Karpas-422 (cell line): ENCODE measurements around the gene GLP2R. TPM values are rescaled to one million over a fixed set of nuclear protein-coding genes. Genes with fewer than 3 reads are reported as not detected.

Experiments
- DNase-seq: peaks from one replicate; pipeline ENCODE4 v3.0.0-alpha.2; 2015
- H2AFZ ChIP-seq: fragments of 200-600 bp; sonication (generic); 2 replicates; pipeline ENCODE4 v1.6.1; 2014; ENCODE audit warnings: antibody characterized with exemption, low read length, mixed read lengths
- H3K27ac ChIP-seq: fragments of 200-600 bp; sonication (generic); 2 replicates; pipeline ENCODE4 v1.5.1; 2014; ENCODE audit warnings: mild to moderate bottlenecking, low read length, moderate library complexity
- H3K27me3 ChIP-seq: fragments of 200-600 bp; sonication (generic); 2 replicates; pipeline ENCODE4 v1.6.1; 2014; ENCODE audit warnings: low read length, mixed read lengths
- H3K36me3 ChIP-seq: fragments of 200-600 bp; sonication (generic); 2 replicates; pipeline ENCODE4 v1.6.1; 2014; ENCODE audit warnings: low read length, mixed read lengths; ENCODE audit not compliant: insufficient read depth
- H3K4me1 ChIP-seq: fragments of 200-600 bp; sonication (generic); 2 replicates; pipeline ENCODE4 v1.6.1; 2014; ENCODE audit warnings: mild to moderate bottlenecking, low read length, mixed read lengths
- H3K4me2 ChIP-seq: fragments of 200-600 bp; sonication (generic); 2 replicates; pipeline ENCODE4 v1.6.1; 2014; ENCODE audit warnings: low read length, low read depth, mild to moderate bottlenecking; ENCODE audit not compliant: poor library complexity, severe bottlenecking
- H3K4me3 ChIP-seq: fragments of 200-600 bp; sonication (generic); 2 replicates; pipeline ENCODE4 v1.5.1; 2014; ENCODE audit warnings: mild to moderate bottlenecking, antibody characterized with exemption, low read length, mixed read lengths
- H3K79me2 ChIP-seq: fragments of 200-600 bp; sonication (generic); 2 replicates; pipeline ENCODE4 v1.6.1; 2014; ENCODE audit warnings: mild to moderate bottlenecking, low read length, mixed read lengths
- H3K9ac ChIP-seq: fragments of 200-600 bp; sonication (generic); 2 replicates; pipeline ENCODE4 v1.6.0; 2014; ENCODE audit warnings: low read length
- H3K9me2 ChIP-seq: fragments of 200-600 bp; sonication (generic), shearing (Covaris generic); replicated peaks from 2 replicates; pipeline ENCODE4 v1.6.0; 2014; ENCODE audit warnings: mild to moderate bottlenecking, low read length, moderate library complexity; ENCODE audit not compliant: insufficient read depth
- H3K9me3 ChIP-seq: fragments of 300-700, 200-600 bp; sonication (generic); 2 replicates; pipeline ENCODE4 v1.6.1; 2014; ENCODE audit warnings: low read length, mixed read lengths
- H4K20me1 ChIP-seq: fragments of 200-600 bp; sonication (generic); 2 replicates; pipeline ENCODE4 v1.6.1; 2014; ENCODE audit warnings: mild to moderate bottlenecking, antibody characterized with exemption, low read length, low read depth; ENCODE audit not compliant: insufficient read depth
- total RNA-seq: library from RNA; depleted of rRNA; stranded (reverse); fragments of >200 nt; shearing (Covaris generic); gene quantifications from 2 replicates; pipeline ENCODE4 v1.2.3, GENCODE V29; 2014; ENCODE audit warnings: low replicate concordance

The GLP2R gene
- total RNA-seq, 1 experiment from 2014 or later, result not detected

- no peaks in the 10 kb centered on the region for H3K4me1 ChIP-seq
- H3K9me2 ChIP-seq, result no peaks in the 10 kb centered on the region
- H3K9ac ChIP-seq, result no peak within 1 kb of the TSS
- no peaks in the 10 kb centered on the region for H3K36me3 ChIP-seq
- no peak within 1 kb of the TSS for H2AFZ ChIP-seq
- no peaks in the 10 kb centered on the region for H3K79me2 ChIP-seq
- H3K27ac ChIP-seq, result no peak within 1 kb of the TSS
- H4K20me1 ChIP-seq, result no peaks in the 10 kb centered on the region
- H3K4me2 ChIP-seq, result no peak within 1 kb of the TSS
- no peak within 1 kb of the TSS for H3K4me3 ChIP-seq
- no peak for DNase-seq
- no peaks in the 10 kb centered on the region for H3K9me3 ChIP-seq
- H3K27me3 ChIP-seq, result no peaks in the 10 kb centered on the region
Observed at GRCh38 chr17:9790889-9791876, 34.5 kb upstream of the GLP2R start, which contains the start of gene DHRS7C. DHRS7C (minus strand) TSS chr17:9791592; CDS start chr17:9791284, 308 bp downstream.

- no peak overlapping the region for H3K9ac ChIP-seq
- H3K4me1 ChIP-seq, result no peaks in the 10 kb centered on the region
- H3K9me2 ChIP-seq, result no peaks in the 10 kb centered on the region
- H3K4me3 ChIP-seq, result no peak overlapping the region
- no peak for DNase-seq
- no peak overlapping the region for H2AFZ ChIP-seq
- no peaks in the 10 kb centered on the region for H3K27me3 ChIP-seq
- no peaks in the 10 kb centered on the region for H3K79me2 ChIP-seq
- no peak overlapping the region for H3K27ac ChIP-seq
- no peaks in the 10 kb centered on the region for H4K20me1 ChIP-seq
- H3K36me3 ChIP-seq, result no peaks in the 10 kb centered on the region
- no peaks in the 10 kb centered on the region for H3K9me3 ChIP-seq
- H3K4me2 ChIP-seq, result no peak overlapping the region
Observed at GRCh38 chr17:9792181-9792840, 33.4 kb upstream of the GLP2R start.

DNA sequence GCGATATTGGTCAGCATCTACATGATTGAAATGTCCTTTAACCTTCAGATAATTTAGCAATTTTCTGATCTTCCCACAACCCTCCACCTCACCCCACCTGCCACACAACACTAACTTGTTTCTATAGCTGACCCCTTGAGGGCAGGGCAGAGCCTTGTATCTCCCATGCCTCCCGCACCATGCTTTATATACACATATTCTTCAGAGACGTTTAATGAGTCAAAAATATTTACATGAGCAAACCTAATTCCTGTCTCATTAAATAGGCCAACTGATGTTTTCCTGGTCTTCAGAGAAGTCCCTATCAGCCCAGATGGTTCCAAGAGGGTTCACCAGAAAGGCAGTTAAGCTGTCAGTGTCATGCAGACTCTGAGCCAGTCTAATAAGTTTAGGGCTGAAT, 27.7 kb upstream of the GLP2R start:
- no peaks in the 10 kb centered on the region for H3K79me2 ChIP-seq
- H4K20me1 ChIP-seq, result no peaks in the 10 kb centered on the region
- H3K4me3 ChIP-seq, result no peak overlapping the region
- H2AFZ ChIP-seq, result no peak overlapping the region
- DNase-seq, result no peak
- no peak overlapping the region for H3K9ac ChIP-seq
- H3K9me2 ChIP-seq, result no peaks in the 10 kb centered on the region
- H3K27ac ChIP-seq, result no peak overlapping the region
- no peaks in the 10 kb centered on the region for H3K4me1 ChIP-seq
- H3K4me2 ChIP-seq, result no peak overlapping the region
- H3K9me3 ChIP-seq, result no peaks in the 10 kb centered on the region
- no peaks in the 10 kb centered on the region for H3K27me3 ChIP-seq
- H3K36me3 ChIP-seq, result no peaks in the 10 kb centered on the region

DNA sequence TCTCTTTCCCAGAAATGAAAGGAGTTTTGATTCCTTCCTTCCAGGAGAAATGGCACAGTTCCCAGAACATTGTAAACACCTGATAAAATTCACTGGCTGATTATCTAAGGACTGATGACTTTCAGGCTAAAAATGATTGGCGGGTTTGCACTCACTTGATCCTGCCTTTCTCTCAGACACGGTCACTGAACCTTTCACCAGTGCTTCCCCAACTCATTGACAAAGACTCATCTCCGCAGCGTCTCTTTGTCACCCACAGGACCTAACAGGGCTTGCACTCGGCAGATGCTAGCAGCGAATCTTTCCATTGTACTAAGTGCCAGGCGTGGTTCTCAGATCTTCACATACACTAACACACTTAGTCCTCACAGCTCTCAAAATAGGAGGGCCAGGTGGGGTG, 27.0 kb upstream of the GLP2R start:
- no peaks in the 10 kb centered on the region for H3K9me2 ChIP-seq
- no peak for DNase-seq
- H3K9ac ChIP-seq, result no peak overlapping the region
- no peak overlapping the region for H3K4me3 ChIP-seq
- H3K79me2 ChIP-seq, result no peaks in the 10 kb centered on the region
- H3K4me2 ChIP-seq, result no peak overlapping the region
- H4K20me1 ChIP-seq, result no peaks in the 10 kb centered on the region
- no peaks in the 10 kb centered on the region for H3K9me3 ChIP-seq
- no peaks in the 10 kb centered on the region for H3K36me3 ChIP-seq
- H3K4me1 ChIP-seq, result no peaks in the 10 kb centered on the region
- H2AFZ ChIP-seq, result no peak overlapping the region
- no peaks in the 10 kb centered on the region for H3K27me3 ChIP-seq
- H3K27ac ChIP-seq, result no peak overlapping the region

GRCh38 chr17:9801505-9801904, 24.2 kb upstream of the GLP2R start:
- Histone ChIP-seq H3K4me3 (no peak overlapping the region), H3K36me3 (no peaks in the 10 kb centered on the region), H4K20me1 (no peaks in the 10 kb centered on the region), H2AFZ (no peak overlapping the region), H3K9me2 (no peaks in the 10 kb centered on the region), H3K79me2 (no peaks in the 10 kb centered on the region), H3K4me2 (no peak overlapping the region), H3K9ac (no peak overlapping the region), H3K27me3 (no peaks in the 10 kb centered on the region), H3K4me1 (no peaks in the 10 kb centered on the region), H3K9me3 (no peaks in the 10 kb centered on the region), H3K27ac (no peak overlapping the region)
- no peak for DNase-seq

DNA sequence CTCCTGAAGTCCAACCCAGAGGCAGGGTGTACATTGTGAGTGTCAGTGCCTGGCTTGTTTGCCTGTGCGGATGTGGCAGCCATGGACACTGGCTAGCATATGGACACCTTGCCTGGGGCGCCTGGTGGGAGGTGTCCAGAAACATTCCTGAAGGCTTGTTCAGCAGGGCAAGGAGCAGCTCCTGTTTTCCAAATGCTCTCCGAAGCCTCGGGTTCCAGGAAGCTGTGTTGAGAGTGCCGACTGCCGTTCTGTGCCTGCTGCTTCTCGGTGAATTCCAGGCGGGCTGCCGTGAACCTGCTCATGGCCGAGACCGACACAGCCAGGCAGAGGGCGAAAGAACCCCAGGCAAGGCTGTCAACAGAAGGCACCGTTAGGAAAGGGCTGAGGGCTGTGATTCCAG, 23.4 kb upstream of the GLP2R start:
- Histone ChIP-seq H4K20me1 (no peaks in the 10 kb centered on the region), H3K4me3 (no peak overlapping the region), H3K79me2 (no peaks in the 10 kb centered on the region)

DNA sequence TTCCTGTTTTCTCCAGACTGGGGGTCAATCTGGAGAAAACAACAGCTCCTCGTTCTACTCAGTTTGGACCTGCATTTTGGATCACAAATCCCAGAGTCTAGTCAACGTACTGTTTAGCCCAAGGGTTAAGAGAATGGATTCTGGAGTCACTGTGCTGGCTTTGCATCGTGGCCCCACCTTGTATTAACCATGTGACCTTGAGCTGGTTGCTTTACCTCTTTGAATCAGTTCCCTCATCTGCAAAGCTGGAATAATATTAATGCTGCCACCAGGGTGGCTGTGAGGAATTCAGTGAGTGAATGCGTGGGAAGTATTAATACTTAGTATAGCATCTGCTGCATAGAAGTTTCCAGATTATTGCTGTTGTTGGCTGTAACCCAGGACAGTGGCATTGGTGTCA, 23.0 kb upstream of the GLP2R start:
- Histone ChIP-seq H3K9me3 (no peaks in the 10 kb centered on the region), H3K4me1 (no peaks in the 10 kb centered on the region), H3K79me2 (no peaks in the 10 kb centered on the region), H2AFZ (no peak overlapping the region), H3K9ac (no peak overlapping the region), H3K4me2 (no peak overlapping the region), H3K27ac (no peak overlapping the region), H3K4me3 (no peak overlapping the region), H3K36me3 (no peaks in the 10 kb centered on the region), H4K20me1 (no peaks in the 10 kb centered on the region), H3K9me2 (no peaks in the 10 kb centered on the region), H3K27me3 (no peaks in the 10 kb centered on the region)
- DNase-seq, result no peak

More for the DNA sequence above, 23.4 kb upstream of the GLP2R start:
- no peak overlapping the region for H3K27ac ChIP-seq
- no peaks in the 10 kb centered on the region for H3K4me1 ChIP-seq
- H2AFZ ChIP-seq, result no peak overlapping the region
- H3K27me3 ChIP-seq, result no peaks in the 10 kb centered on the region
- no peaks in the 10 kb centered on the region for H3K9me2 ChIP-seq
- no peak overlapping the region for H3K4me2 ChIP-seq
- H3K9me3 ChIP-seq, result no peaks in the 10 kb centered on the region
- DNase-seq, result no peak
- no peak overlapping the region for H3K9ac ChIP-seq
- H3K36me3 ChIP-seq, result no peaks in the 10 kb centered on the region

DNA sequence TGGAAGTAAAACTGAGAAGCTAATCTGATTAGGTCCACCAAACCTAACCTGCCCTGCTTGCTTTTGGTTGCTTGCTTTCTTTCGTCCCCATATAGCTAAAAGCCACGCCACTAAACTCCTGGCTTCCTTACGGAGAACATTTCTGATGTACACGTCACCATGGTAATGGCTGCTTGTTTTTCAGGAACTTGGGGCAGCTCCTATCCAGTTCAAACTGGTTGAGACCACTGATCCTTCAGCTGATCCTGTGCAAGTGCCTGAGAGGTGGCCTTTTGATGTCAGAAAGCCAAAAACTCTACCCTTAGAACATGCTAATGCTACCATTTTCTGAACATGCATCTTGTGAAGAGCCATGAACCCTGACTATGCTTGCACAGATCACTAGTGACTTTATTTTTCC, 20.0 kb upstream of the GLP2R start:
- H3K4me2 ChIP-seq, result no peak overlapping the region
- H4K20me1 ChIP-seq, result no peaks in the 10 kb centered on the region
- no peaks in the 10 kb centered on the region for H3K79me2 ChIP-seq
- no peaks in the 10 kb centered on the region for H3K27me3 ChIP-seq
- DNase-seq, result no peak
- no peaks in the 10 kb centered on the region for H3K4me1 ChIP-seq
- no peak overlapping the region for H3K4me3 ChIP-seq
- H3K36me3 ChIP-seq, result no peaks in the 10 kb centered on the region
- H3K9me3 ChIP-seq, result no peaks in the 10 kb centered on the region
- H3K9ac ChIP-seq, result no peak overlapping the region
- H2AFZ ChIP-seq, result no peak overlapping the region
- no peaks in the 10 kb centered on the region for H3K9me2 ChIP-seq
- H3K27ac ChIP-seq, result no peak overlapping the region
